ENCODE results near the gene ADAT3.
"Not testable (repeated sequence)": the region's sequence is repeated elsewhere in the genome, so short reads cannot be mapped to it uniquely, and the experiment has no call there.

The ADAT3 gene

DNA sequence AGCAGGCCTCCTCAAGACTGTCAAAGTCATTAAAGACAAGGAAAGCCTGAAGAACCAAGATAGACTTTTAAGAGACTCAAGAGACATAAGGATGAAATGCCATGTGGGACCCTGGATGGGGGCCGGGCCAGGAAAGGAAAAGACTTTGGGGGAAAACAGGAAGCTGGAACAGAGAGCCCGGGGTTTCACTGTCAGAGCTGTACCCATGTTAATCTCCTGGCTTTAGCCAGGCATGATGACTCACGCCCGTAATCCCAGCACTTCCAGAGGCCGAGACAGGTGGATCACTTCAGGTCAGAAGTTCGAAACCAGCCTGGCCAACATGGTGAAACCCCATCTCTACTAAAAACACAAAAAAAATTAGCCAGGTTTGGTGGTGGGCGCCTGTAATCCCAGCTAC lies 36.2 kb upstream of the ADAT3 start:
- no peak overlapping the region for H3K4me3 ChIP-seq (ENCODE audit: control insufficient read depth, low read depth, low read length)
- no peak for DNase-seq (ENCODE audit: low read depth)
- TF ChIP-seq, protein P1, sequence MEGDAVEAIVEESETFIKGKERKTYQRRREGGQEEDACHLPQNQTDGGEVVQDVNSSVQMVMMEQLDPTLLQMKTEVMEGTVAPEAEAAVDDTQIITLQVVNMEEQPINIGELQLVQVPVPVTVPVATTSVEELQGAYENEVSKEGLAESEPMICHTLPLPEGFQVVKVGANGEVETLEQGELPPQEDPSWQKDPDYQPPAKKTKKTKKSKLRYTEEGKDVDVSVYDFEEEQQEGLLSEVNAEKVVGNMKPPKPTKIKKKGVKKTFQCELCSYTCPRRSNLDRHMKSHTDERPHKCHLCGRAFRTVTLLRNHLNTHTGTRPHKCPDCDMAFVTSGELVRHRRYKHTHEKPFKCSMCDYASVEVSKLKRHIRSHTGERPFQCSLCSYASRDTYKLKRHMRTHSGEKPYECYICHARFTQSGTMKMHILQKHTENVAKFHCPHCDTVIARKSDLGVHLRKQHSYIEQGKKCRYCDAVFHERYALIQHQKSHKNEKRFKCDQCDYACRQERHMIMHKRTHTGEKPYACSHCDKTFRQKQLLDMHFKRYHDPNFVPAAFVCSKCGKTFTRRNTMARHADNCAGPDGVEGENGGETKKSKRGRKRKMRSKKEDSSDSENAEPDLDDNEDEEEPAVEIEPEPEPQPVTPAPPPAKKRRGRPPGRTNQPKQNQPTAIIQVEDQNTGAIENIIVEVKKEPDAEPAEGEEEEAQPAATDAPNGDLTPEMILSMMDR (conservative IDR thresholded peaks at IDR 0.05; ENCODE audit: control insufficient read depth, insufficient read depth, low read depth, low read length): no peak

DNA sequence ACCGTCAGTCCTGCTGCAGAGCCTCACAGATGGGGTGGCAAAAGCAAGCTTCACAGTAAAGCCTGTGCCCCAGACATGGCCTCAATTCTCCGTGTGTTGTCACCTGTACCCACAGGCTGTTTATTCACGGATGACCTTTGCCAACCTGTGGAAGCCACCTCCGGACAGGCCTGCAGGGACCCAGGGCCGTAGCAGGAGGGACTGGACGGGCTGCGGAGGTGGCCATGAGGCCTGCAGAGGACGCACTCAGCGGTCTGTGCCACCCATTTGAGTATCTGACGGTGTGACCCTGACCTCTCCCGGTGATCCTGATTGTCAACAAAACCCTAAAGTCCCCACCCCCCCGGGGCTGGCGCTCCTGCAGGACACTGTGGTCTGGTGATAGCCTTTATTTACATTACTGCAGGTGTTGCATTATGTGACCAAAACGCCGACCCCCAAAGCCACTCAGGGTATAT lies 34.0 kb upstream of the ADAT3 start:
- TF ChIP-seq, protein P1 (conservative IDR thresholded peaks at IDR 0.05; ENCODE audit: control insufficient read depth, insufficient read depth, low read depth, low read length): no peak
- no peak overlapping the region for H3K4me3 ChIP-seq (ENCODE audit: control insufficient read depth, low read depth, low read length)

DNA sequence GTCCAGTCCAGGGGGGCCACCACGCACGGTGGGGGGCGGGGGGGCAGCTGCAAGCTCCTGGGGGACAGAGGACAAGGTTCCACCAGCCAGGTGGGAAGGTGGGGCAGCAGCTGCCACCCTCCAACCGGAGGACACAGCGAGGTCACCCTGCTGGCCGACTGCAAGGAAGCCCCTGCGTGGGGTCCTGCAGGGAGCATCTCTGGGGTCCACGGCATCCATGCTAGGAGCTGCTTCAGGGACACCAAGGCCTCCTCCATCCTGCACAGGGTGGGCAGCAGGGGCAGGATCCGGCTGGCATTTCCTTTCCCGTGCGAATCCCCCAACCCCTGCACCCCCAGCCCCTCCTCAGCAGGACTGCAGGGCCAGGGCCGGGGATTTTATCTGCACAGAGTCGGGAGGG lies 33.6 kb upstream of the ADAT3 start:
- TF ChIP-seq, protein P1 (conservative IDR thresholded peaks at IDR 0.05; ENCODE audit: control insufficient read depth, insufficient read depth, low read depth, low read length): no peak
- no peak overlapping the region for H3K4me3 ChIP-seq (ENCODE audit: control insufficient read depth, low read depth, low read length)
- no peak for DNase-seq (ENCODE audit: low read depth)

More for the DNA sequence above, 34.0 kb upstream of the ADAT3 start:
- DNase-seq (ENCODE audit: low read depth): no peak

DNA sequence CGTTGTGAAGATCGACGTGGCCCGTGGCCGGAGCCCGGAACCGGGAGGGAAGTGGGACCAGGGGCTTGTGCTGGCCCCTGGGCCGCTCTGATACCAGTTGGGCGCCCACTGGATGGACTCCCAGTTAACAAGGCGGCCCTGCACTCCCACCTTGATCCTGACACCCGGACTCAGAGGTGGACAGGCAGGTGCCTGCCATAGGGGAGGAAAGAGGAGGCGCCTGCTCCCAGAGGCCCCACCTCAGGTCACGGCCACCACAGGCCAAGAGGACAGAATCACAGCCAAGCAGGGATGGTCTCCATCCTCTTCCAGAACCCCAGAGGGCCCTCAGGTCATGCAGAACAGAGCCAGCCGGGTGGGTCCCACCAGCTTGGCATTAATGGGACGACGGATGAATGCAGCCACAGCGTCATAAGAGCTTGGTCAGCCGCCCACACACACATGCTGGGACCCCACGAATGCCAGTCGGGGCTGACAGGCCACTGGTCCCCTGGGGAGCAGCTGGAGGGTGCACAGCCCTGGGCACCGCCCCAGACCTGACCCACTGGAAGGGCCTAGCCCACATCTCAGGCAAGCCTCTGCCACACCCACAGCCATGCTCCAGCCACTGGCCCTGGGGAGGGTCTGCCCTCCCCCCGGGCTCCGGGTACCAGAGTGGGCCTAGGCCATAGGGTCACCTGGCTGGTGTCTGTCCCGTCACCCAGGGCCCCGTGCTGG lies 32.2 kb upstream of the ADAT3 start:
- TF ChIP-seq, protein P1 (conservative IDR thresholded peaks at IDR 0.05; ENCODE audit: control insufficient read depth, insufficient read depth, low read depth, low read length): no peak
- no peak for DNase-seq (ENCODE audit: low read depth)
- H3K4me3 ChIP-seq (ENCODE audit: control insufficient read depth, low read depth, low read length): peak overlapping the region; percentile 10

DNA sequence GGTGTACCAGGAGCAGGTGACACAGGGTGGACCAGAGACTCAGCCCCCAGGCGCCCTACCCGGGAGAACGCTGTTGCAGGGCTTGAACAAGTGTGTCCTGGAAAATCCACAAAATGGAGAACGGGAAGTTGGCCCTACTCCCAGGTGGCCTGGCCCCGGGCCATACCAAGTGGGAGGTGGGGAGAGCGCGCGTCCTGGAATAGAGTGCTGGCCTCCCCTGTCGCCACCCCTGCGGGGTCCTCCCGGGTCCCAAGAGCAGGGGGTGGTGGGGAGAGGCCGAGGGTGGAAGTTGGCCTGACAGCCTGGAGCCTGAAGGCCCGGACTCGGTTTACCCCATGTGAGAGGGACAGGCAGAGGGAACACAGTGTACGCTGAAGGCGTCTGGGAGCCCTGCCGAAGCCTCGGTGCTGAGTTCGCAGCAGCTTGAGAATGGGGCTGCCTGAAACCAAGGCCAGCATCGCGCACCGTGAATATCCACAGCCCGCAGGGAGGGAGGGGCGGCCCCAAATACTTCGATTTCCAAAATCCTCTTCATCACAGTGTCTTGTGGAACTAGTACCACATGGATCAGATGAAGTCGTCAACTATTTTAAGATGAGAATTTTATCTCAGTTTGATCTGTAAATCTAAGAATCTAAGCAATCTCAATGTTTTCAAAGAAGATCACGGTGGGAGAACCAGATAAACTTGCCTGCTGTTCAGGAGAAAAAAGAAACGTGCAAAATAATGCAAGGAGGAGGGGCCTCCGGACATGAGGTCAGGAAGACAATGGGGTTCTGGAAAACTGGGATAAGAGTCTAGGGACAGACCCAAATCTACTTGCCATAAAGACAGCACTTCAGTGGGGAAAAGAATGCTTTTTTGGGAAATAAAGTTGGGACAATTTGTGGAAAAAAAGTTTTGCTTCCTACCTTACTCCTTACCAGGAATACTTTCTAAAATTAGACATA lies 31.4 kb upstream of the ADAT3 start:
- TF ChIP-seq, protein P1 (conservative IDR thresholded peaks at IDR 0.05; ENCODE audit: control insufficient read depth, insufficient read depth, low read depth, low read length): no peak
- peak overlapping the region; percentile 88 for H3K4me3 ChIP-seq (ENCODE audit: control insufficient read depth, low read depth, low read length)
- DNase-seq (ENCODE audit: low read depth): peak; percentile 47

- peak; percentile 39 for DNase-seq (ENCODE audit: low read depth)
- TF ChIP-seq, protein P1 (conservative IDR thresholded peaks at IDR 0.05; ENCODE audit: control insufficient read depth, insufficient read depth, low read depth, low read length): no peak
These were observed 30.5 kb upstream of the ADAT3 start for GRCh38 chr19:1874554-1875185.

GRCh38 chr19:1875265-1875645 lies 29.9 kb upstream of the ADAT3 start:
- H3K4me3 ChIP-seq (ENCODE audit: control insufficient read depth, low read depth, low read length): peak overlapping the region; percentile 88
- not testable (repeated sequence) for DNase-seq (ENCODE audit: low read depth)

More at GRCh38 chr19:1874554-1875185, 30.5 kb upstream of the ADAT3 start:
- H3K4me3 ChIP-seq (ENCODE audit: control insufficient read depth, low read depth, low read length): peak overlapping the region; percentile 88

Data from fibroblast of mammary gland (primary cell).